NK-92 (cell line): Measurements from ENCODE around the gene SH2D3C.

Source experiments
- DNase-seq: peaks from one replicate; lab custom pipeline; 2025; ENCODE audit not compliant: unreplicated experiment; lab: John Stamatoyannopoulos, UW

Gene SH2D3C

DNA sequence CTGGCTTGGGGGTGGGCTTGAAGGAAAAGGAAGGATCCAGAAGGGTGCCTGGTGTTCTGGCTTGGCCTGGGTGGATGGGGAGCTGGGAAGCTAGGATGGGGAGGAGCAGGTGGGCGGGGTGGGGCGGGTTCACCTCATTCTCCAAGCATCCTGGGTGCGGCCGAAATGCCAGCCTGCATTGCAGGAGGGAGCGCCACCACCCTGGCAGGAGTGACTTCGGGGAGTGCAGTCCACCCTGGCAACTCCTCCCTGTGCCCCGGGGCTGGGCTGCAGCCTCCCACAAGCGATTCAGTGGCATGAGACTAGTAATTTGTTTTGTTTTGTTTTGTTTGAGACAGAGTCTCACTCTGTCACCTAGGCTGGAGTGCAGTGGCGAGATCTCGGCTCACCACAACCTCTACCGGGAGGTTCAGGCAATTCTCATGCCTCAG, 57.1 kb downstream of the SH2D3C start:
- no peak for DNase-seq

DNA sequence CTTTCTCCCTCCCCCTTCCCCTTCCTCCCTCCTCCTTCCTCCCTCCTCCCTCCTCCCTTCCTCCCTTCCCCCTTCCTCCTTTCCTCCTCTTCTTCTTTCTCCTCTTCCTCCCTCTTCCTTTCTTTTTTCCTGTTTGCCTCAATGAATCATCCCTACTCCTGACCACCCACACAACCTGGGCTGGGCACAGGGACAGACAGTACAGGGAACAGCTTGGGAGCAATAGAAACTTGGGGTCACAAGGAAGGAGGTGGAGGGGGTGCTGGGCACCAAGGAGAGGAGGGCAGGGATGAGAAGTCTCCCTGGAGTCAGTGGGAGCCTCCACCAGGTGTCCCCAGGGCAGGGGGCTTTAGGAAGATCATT, 57.6 kb downstream of the SH2D3C start:
- no peak for DNase-seq

DNA sequence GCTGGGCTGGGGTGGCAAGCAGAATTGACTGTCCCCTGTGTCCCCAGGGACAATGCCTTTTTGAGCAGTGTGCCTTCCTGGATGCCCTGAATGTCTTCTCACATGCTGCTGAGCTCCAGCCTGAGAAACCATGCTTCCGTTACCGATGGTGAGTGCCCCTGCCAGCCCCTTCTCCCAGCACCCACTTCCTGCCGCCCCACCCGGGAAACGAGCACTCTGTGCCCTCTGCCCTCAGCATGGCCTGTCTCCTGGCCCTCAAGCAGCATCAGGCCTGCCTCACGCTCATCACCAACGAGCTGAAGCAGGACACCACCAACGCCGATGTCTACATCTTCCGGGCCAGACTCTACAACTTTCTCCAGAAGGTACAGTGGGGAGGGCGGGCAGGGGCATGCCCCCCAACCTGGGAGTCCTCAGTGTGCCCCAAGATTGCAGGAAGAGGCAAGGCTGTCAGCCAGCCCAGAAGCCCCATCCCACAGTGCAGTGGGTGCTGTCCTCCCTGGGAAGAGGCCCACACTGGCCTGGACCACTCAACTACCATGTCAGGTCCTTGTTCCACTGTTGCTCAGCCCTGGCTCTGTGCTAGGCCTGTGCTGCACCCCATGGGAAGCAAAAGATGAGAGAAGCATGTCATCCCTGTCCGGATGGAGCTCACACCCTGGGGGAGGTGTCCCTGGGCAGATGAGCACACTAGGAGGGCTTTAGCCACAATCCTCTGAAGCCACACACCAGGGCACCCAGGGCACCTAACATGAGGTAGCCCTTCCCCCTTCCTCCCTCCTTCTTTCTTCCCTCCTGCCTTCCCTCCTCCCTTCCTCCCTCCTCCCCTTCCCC, 58.2 kb downstream of the SH2D3C start:
- no peak for DNase-seq

DNA sequence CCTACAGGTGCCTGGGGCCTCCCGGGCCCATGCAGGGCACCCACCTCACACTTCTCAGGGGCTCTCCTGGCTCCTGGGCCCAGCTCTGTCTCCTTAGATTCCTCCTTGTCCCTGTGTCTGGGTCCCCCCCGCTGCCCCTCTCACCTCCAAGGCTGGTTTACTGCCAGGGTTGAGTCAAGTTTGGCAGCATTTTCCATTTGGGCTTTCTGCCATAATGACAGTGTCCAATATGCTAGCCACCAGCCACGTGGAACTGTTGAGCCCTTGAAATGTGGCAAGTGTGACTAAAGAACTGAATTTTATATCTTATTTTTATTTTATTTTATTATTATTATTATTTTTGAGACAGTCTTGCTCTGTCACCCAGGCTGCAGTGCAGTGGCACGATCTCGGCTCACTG, 60.7 kb downstream of the SH2D3C start:
- DNase-seq = no peak

DNA sequence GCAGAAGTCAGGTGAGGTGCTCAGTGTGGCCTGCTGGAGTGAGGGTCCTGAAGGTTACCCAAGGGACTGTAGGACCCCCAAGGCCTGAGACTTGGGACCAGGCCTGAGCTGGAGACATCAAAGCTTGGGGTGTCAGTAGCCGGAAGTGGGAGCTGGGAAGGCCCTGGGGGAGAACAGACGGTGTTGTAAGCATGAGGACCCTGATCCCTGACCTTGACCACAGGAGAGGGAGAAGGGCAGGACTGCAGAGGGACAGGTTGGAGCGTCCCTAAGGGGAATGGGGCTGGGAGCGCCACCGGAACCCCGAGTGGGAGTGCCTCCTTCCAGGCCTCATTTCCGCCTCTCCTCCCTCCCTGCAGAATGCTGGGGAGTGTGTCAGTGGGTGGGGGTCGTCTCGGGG, 62.1 kb downstream of the SH2D3C start:
- DNase-seq = no peak

DNA sequence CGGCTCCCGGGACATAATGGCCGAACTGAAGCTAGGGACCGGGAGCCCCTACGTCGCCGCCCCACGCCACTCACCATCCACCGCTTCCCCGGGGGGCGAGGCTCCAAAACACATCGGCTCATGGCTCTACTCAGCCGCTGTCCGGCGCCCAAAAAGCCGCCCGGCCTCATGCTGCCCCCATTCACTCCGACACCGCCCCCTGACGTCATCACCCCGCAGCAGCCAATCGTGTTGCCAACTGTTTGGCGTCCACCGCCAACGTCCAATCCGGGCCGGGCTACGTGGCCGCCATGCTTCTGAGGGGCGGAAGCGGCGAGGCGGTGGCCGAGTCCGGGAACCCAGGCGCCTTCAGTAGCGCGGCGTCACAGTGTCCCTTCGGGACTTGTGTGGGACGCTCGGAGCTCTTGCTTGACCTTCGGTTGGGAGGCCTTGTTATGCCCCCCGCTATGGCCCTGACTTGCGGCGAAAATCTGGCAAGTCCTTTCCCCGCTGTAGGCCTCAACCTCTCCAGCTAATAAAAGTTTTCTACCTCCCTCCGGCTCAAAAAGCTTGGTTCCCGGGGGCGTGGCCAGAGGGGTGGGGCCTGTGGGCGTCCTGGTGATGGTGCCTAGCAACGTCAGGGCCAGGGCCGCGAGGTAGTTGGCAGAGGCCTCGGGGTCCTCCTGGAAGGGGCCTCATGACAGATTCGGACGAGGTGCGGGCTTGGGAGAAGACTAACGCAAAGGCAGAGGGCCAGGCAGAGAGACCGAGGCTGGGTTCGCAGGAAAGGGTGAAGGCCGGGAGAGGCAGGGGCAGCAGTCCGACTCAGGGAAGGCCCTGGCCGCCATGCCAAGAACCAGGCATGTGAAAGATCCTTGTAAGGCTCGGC, 62.8 kb downstream of the SH2D3C start, which contains the start of the genes PTRH1 and TTC16:
Gene PTRH1 (minus strand): TSS at position 194 of the 868 bp plus-strand sequence. CDS start 24 bp downstream, at position 170.
Gene TTC16 (plus strand): TSS at position 610 of the 868 bp plus-strand sequence. CDS start 67 bp downstream, at position 677.
- peak; percentile 75 for DNase-seq

DNA sequence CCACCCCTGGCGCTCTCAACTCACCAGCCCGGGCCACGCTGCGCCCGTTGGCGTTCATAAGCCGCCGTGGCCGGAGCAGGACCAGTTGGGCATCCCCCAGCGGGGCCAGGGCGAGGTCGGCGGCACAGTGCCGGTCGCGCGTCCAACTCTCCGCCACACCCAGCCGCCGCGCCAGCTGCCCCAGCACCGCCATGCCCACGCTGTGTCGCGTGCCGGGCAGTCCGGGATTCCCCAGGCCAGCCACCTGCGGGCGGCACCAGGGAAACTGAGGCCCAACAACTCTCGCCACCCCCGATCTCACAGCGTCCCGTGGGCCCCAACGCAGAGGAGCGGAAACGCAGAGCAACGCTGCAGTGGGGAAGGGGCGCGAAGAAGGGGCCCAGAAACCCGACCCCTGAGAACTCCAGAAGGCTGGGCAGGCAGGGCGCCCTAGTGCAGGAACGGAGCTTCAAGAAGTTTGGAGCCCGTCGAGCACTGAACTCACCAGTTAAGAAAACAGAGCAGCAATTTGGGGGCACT, 63.5 kb downstream of the SH2D3C start:
- no peak for DNase-seq

DNA sequence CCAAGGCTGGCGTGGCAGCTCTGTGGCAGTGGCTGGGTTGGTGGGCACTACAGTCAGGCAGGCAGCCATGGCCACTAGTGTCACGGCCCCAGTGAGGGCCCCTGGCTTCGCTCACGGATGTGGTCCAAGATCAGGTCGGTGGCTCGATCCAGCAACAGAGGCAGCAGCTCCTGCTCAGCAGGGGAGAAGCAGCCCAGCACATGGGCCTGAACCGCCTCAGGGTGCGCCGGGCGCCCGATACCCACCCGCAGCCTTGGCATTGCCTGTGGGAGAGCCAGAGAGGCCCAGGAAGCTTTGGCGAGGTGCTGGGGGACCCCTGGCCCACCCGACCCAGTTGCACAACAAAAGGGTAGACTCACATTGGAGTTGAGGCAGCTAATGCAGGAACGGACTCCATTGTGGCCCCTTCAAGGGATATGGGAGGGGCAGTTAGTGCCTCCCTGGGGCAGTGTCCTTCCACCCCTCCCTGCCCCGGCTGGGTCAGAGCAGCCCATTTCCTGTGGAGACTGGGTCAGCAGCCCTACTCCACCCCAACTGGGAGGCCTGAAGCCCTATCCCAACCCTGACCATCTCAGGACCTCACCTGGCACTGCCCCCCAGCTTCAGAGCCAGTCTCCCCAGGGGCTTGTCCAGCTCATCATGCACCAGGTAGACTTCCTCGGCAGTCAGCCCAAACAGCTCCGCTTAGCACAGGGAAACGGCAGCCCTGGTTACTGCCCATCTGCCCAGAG, 64.3 kb downstream of the SH2D3C start:
- no peak for DNase-seq

DNA sequence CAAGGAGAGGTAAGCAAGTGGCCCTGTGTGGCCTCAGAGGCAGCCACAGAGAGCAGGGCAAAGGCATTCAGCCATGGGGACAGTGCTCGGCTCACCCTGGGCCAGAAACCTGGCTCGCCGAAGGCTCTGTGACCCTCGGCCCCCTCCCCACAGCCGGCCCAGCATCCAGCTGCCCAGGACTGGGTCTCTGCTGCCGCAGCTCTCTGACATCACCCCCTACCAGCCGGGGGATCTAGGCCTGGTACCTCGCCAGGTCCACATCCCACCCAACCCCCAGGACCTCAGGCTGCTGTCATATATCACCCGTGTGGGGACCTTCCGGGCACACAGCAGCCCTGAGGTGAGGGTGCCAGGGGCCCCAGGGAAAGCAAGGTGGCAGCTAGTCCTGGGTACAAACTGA, 65.6 kb downstream of the SH2D3C start:
- no peak for DNase-seq

DNA sequence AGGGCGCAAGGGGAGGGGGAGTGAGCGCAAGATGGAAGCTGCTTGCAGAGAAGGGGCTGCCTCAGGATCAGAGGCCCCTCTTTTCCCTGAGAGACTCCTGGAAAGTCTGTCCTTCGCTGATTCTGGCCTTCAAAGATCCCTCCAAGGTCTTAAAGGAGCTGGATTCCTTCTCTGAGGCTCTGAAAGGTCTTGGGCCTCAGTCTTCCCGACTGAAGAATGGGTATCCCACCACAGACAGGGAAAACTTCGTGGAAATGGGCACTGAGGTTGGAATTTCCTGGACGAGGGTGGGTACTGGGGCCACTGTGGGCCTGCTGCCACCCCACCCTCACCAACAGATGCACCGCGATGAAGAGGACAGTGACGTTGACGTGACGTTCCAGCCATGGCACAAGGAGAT, 66.1 kb downstream of the SH2D3C start:
- no peak for DNase-seq

DNA sequence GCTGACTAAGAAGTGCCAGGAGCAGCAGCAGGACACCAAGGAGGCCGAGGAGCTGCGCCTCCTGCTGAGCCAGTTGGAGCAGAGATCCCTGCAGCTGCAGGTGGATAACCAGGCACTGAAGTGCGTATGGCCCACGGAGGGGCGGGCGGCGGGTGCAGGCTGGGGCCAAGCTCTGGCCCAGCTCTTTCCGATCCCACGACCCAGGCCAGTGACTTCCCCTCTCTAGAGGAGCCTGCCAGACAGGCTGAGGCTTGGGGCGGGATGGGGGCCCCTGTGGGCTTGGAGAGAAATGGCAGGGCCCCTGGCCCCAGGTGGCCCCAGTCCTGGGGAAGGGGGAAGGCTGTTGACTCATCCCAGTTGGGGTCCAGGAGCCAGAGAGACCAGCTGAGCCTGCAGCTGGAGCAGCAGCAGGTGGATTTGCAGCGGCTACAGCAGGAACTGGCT, 66.6 kb downstream of the SH2D3C start:
- no peak for DNase-seq

DNA sequence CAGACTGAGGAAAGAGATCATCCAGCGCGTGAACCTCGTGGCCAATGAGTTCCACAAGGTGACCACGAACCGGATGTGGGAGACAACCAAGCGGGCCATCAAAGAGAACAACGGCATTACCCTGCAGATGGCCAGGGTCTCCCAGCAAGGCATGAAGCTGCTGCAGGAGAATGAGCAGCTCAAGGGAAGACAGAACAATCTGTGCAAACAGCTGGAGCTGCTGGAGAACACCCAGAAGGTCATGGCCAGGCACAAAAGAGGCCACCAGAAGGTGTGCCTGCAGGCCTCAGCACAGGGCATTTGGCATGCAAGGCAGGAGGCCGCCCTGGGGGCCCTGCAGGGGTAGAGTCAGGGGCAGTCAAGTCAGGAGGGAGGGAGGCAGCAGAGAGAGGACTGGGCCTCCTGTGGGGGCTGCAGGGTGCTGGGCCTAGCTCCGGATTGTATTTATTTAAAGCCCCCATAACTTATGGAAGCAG, 67.2 kb downstream of the SH2D3C start:
- DNase-seq = no peak

DNA sequence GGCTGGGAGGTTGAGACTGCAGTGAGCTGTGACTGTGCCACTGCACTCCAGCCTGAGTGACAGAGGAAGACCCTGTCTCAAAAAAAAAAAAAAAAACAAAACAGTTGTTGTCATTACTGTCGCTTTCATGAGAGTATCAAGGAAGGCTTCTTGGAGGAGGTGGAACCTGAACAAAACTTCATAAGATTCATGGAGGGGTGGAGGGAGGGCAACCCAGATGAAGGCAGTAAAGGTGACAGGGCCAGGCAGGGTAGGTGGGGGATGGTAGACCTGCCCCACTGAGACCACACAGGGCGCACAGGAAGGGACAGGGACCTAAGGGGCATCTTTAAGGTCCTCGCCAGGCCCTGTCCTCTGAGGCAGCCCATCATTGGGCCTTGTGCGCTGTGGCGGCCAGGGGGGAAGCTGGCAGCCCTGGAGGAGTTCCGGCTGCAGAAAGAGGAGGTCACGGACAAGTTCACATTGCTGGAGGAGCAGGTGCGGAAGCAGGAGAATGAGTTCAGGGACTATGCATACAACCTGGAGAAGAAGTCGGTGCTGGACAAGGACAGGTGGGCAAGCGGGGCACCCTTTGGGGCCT, 68.2 kb downstream of the SH2D3C start:
- no peak for DNase-seq

DNA sequence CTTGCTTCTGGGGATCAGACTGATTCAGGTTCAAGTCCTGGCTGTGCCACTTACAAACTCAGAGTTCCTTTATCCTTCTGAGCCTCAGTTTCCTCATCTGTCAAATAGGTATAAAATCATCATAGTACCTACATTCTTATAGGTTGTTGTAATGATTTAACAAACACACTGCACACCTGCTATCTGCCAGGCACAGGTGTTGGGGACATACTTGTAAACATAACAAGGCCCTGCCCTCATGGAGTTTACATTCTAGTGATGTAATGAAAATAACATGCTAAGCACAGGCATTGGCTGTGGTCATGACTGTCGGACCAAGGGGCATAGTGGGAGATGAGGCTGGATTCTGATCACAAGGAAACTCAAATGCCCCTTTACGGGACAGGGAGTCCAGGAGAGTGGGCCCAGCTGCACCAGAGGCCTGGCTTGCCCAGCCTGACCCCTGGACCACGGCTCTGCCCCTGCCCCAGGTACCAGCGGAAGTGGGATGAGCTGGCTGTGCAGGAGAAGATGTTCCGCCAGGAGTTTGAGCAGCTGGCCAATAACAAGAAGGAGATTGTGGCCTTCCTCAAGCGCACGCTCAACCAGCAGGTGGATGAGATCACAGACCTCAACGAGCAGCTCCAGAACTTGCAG, 69.4 kb downstream of the SH2D3C start:
- DNase-seq = no peak

DNA sequence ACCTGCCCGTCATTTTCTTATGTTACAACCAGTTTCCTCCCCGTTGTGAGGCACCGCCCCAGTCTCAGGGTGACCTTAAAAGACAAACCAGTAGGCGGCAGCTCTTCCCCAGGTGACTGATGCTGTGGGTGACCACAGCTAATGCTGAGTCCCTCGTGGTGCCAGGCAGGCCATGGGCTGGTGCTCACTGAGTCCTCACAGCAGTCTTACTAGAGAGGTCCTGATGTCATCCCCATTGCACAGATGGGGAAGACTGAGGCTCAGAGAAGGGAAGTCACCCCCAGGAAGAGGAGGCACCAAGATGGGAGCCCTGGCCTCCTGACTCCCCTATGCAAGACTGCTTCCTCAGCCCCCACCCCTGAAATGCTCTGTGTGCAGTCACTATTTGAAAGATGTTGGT, 70.7 kb downstream of the SH2D3C start:
- DNase-seq = no peak

DNA sequence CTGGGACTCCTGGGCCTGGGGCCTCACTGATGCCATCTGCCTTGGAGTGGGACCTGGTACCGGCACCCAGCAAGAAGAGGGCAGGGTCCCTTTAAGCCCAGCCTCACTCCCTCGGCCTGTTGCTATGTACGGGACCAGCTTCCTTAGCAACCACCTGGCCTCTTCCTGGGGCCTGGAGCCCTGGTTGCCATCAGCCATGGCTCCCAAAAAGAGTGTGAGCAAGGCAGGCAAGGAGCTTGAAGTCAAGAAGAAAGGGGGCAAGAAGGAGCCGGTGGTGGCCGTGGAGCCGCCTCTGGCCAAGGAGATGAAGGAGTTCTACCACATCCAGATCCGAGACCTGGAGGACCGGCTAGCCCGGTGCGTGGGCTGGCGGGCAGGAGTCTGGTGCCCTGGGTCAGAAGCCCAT, 71.6 kb downstream of the SH2D3C start, which contains the start of gene CFAP157:
Gene CFAP157 (plus strand): TSS at position 153 of the 406 bp plus-strand sequence. CDS start 44 bp downstream, at position 197.
- DNase-seq = no peak

DNA sequence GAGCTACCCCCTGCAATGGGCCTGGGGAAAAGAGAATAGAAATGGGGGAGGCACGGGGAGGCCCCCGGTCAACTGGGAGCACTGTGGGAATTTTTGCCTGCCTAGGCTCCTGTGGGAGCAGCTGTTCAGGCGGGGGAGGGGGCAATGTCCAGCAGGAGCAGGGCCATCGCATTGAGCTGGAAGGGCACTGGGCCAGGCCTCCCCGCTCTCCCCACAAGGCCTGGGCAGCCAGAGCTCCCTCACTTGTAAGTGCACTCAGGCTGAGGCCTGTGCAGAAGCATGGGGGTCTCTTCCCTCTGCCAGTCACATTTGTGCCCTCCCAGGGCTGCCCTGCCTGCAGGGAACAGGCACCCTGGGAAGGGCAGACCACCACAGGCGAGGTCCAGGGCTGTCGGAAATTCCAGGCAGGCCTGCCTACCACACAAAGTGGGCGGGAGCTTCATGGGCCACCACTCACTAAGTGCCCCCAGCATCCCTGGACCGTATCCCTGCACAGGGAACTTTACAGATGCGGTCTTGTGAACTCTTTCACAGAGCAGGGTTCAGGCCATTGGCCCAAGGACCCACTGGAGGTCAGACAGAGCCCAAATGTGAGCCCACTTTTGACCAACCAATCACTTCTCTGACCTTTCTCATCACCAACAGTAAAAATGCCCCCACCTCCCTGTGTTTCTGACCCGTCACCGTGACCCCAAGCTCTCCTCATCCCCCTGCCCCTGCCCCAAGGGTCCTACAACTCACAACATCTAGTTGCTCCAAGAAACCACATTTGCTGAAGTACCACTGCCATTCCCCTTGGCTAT, 72.7 kb downstream of the SH2D3C start:
- DNase-seq = no peak

DNA sequence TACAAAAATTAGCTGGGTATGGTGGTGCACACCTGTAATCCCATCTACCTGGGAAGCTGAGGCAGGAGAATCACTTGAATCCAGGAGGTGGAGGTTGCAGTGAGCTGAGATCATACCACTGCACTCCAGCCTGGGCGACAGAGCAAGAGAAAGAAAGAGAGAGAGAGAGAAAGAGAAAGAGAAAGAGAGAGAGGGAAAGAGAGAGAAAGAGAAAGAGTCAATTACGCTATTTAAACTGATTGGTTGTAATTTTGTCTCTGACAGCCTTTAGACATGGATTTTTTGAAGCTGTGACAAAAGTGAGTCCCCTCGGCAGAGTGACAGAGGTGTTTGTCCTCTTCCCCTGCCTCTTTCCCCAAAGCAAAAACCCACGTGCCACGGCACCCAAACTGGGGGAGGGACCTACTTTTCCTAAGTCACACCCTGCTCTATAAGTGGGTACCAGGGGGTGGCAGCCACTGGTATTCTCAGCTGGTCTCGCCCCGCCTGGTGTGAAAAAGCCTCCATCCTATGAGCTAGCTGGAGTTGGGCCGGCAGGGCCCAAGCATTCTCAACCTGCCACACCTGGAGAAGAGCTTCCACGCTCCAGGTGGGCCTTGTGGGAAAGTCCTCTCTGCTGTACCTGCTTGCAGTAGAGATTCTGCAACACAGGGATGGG, 75.0 kb downstream of the SH2D3C start:
- no peak for DNase-seq
